ENCODE measurements around the gene BIN1. TPM values are rescaled to one million over a fixed set of nuclear protein-coding genes. Genes with fewer than 3 reads are reported as not detected.

Gene BIN1
- total RNA-seq, 2 donors from 2014 or later = 41.7 to 45.9 TPM

DNA sequence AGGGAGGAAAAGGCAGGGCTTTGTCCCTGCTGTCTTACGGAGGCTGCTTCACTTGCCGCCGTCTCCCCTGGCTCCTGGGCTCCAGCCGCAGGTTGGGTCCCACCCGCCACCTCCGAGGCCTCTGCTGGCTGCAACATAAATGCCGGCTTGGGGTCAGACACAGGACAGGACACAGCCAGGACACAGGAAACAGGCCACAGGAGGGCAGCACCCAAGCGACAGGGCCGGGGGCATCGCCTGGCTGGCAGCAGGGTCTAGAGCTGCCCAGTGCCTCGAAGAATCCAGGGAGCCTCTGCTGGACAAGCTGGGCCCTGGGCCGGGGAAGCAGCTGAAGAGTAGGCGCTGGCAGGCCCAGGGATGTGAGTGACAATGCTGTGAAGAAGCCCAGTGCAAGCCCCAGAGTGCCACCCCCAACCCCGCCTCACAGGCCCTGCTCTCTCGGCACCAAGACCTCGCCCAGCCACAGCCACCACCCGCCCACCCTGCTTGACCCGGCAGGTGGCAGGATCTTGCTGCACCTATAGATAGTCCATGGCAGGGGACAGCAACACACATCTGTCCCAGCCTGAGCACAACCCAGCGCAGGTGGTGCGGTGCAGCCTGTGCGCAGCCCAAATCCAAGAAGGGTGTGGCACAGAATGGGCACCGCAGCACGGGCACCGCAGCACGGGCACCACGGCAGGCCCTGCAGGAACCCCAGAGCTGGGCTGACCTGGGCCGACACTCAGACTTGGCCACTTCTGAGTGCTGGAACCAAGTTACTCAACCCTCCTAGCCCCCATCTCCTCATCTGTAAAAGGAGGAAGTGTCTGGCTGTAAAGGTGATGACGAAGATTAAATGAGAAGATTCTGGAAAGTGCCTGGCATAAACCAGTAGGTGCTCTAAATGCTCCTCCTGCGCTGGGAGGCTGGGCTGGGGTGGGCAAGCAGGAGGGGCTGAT lies 55.6 kb downstream of the BIN1 start:
- Mint-ChIP-seq H3K4me1 (no peaks in the 10 kb centered on the region), H3K36me3 (ENCODE audit: low read depth) (peaks cover 4% of the 10 kb centered on the region), H3K27ac (no peak overlapping the region), H3K9me3 (no peaks in the 10 kb centered on the region), H3K4me3 (no peak overlapping the region), H3K27me3 (ENCODE audit: insufficient read depth) (peaks cover 2% of the 10 kb centered on the region)
- TF ChIP-seq, protein P1, sequence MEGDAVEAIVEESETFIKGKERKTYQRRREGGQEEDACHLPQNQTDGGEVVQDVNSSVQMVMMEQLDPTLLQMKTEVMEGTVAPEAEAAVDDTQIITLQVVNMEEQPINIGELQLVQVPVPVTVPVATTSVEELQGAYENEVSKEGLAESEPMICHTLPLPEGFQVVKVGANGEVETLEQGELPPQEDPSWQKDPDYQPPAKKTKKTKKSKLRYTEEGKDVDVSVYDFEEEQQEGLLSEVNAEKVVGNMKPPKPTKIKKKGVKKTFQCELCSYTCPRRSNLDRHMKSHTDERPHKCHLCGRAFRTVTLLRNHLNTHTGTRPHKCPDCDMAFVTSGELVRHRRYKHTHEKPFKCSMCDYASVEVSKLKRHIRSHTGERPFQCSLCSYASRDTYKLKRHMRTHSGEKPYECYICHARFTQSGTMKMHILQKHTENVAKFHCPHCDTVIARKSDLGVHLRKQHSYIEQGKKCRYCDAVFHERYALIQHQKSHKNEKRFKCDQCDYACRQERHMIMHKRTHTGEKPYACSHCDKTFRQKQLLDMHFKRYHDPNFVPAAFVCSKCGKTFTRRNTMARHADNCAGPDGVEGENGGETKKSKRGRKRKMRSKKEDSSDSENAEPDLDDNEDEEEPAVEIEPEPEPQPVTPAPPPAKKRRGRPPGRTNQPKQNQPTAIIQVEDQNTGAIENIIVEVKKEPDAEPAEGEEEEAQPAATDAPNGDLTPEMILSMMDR (conservative IDR thresholded peaks at IDR 0.05) = peak; percentile 23
- no peak overlapping the region for H3K27ac ChIP-seq (ENCODE audit: low read depth, low read length)
- no peaks in the 10 kb centered on the region for H3K4me1 ChIP-seq (ENCODE audit: control insufficient read depth, insufficient read depth, low read length)
- no peaks in the 10 kb centered on the region for H3K27me3 ChIP-seq (ENCODE audit: control insufficient read depth, insufficient read depth, low read length, poor library complexity, severe bottlenecking)
- H3K36me3 ChIP-seq (ENCODE audit: control insufficient read depth, insufficient read depth, low read length) = no peaks in the 10 kb centered on the region
- no peak overlapping the region for H3K4me3 ChIP-seq (ENCODE audit: low read length)
- no peak overlapping the region for H3K9ac ChIP-seq (ENCODE audit: extremely low read depth, low read length, poor library complexity, severe bottlenecking)
- WGBS, 2 experiments (ENCODE audit: insufficient coverage in 1 of 2, insufficient read length in 1 of 2) = 89 to 94% methylated on average over 16 to 29 of the region's 29 CpGs
- no peak for DNase-seq
- no peaks in the 10 kb centered on the region for H3K9me3 ChIP-seq (ENCODE audit: control insufficient read depth, low read length)

DNA sequence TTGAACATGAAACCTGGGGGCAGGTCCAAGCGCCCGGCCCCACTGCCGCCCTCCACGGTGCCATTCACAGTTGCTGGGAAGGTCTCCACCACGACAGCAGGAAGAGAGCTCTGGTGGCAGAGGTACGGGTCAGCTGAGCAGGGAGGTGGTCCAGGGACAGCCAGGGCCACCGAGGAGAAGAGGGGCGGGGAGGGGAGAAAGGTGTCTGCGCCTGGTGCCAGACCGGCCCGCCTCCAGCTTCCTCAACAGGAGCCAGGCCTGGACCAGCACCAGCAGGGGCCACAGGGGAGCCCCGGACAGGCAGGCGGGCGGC lies 56.2 kb downstream of the BIN1 start:
- H3K27me3 ChIP-seq (ENCODE audit: control insufficient read depth, insufficient read depth, low read length, poor library complexity, severe bottlenecking) = no peaks in the 10 kb centered on the region
- H3K4me1 ChIP-seq (ENCODE audit: control insufficient read depth, insufficient read depth, low read length) = no peaks in the 10 kb centered on the region
- Mint-ChIP-seq H3K4me3 (no peak overlapping the region), H3K36me3 (ENCODE audit: low read depth) (no peaks in the 10 kb centered on the region), H3K4me1 (no peaks in the 10 kb centered on the region), H3K27me3 (ENCODE audit: insufficient read depth) (peaks cover 3% of the 10 kb centered on the region), H3K9me3 (peaks cover 2% of the 10 kb centered on the region), H3K27ac (no peak overlapping the region)
- no peaks in the 10 kb centered on the region for H3K36me3 ChIP-seq (ENCODE audit: control insufficient read depth, insufficient read depth, low read length)
- H3K9me3 ChIP-seq (ENCODE audit: control insufficient read depth, low read length) = no peaks in the 10 kb centered on the region
- no peak overlapping the region for H3K4me3 ChIP-seq (ENCODE audit: low read length)
- H3K9ac ChIP-seq (ENCODE audit: extremely low read depth, low read length, poor library complexity, severe bottlenecking) = no peak overlapping the region
- DNase-seq = no peak
- 92 to 94% methylated on average over 11 to 14 of the region's 14 CpGs for WGBS, 2 experiments (ENCODE audit: insufficient coverage in 1 of 2, insufficient read length in 1 of 2)
- H3K27ac ChIP-seq (ENCODE audit: low read depth, low read length) = no peak overlapping the region
- TF ChIP-seq, protein P1 (conservative IDR thresholded peaks at IDR 0.05) = no peak

DNA sequence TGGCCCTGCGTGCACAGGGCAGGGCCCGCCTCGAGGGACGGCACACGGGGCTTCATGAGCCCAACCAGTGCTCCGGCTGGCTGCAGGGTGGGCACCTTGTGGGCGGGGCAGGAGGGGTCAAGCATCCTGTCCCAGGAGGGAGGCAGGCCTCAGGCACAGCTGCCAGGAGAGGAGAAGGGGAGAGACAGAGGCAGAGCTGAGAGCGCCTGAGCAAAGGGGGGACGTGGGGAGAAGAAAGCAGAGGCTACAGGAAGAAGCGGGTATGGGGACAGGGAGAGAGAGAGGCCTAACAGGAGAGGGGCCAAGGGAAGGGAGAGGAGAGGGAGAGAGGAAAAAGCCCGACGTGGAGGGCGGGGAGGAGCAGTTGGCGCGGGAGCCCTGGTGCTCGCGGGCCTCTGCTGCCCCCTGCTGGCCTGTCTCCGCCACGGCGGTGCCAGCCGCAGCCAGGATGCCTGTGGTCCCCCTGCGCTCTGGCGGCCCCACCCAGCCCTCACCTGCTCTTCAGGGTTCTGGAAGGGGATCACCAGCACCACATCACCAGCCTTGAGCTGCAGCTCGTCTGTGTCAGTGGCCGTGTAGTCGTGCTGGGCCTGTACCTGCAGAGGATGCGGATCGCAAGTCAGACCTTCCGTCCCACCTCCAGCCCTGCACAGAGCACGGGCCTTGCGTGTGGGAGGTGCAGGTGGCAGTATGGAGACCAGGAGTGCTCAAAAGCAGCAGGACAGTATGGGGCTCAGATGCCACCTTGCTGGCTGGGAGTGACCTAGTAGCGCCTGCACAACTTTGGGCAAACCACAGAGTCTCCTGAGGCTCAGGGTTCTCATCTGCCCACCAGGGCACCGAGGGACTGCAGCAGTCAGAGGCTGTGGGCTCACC lies 56.8 kb downstream of the BIN1 start:
- 45 to 46% methylated on average over 19 to 33 of the region's 33 CpGs for WGBS, 2 experiments (ENCODE audit: insufficient coverage in 1 of 2, insufficient read length in 1 of 2)
- Mint-ChIP-seq H3K27me3 (ENCODE audit: insufficient read depth) (peaks cover 3% of the 10 kb centered on the region), H3K27ac (no peak overlapping the region), H3K4me3 (no peak overlapping the region), H3K4me1 (no peaks in the 10 kb centered on the region), H3K36me3 (ENCODE audit: low read depth) (no peaks in the 10 kb centered on the region), H3K9me3 (peaks cover 2% of the 10 kb centered on the region)
- H3K27ac ChIP-seq (ENCODE audit: low read depth, low read length) = no peak overlapping the region
- no peaks in the 10 kb centered on the region for H3K36me3 ChIP-seq (ENCODE audit: control insufficient read depth, insufficient read depth, low read length)
- H3K4me3 ChIP-seq (ENCODE audit: low read length) = no peak overlapping the region
- H3K4me1 ChIP-seq (ENCODE audit: control insufficient read depth, insufficient read depth, low read length) = no peaks in the 10 kb centered on the region
- H3K9me3 ChIP-seq (ENCODE audit: control insufficient read depth, low read length) = no peaks in the 10 kb centered on the region
- TF ChIP-seq, protein P1 (conservative IDR thresholded peaks at IDR 0.05) = peak; percentile 98
- no peaks in the 10 kb centered on the region for H3K27me3 ChIP-seq (ENCODE audit: control insufficient read depth, insufficient read depth, low read length, poor library complexity, severe bottlenecking)
- no peak overlapping the region for H3K9ac ChIP-seq (ENCODE audit: extremely low read depth, low read length, poor library complexity, severe bottlenecking)
- DNase-seq = peak; percentile 93

Measured in endodermal cell (in vitro differentiated cells).